NCI-H1930 (cell line): Measurements from ENCODE around the gene APC2.
"Not testable (repeated sequence)": the region's sequence is repeated elsewhere in the genome, so short reads cannot be mapped to it uniquely, and the experiment has no call there.

Experiments used
- DNase-seq, 2 experiments: peaks; one replicate each; lab custom pipeline; 2025; lab: John Stamatoyannopoulos, UW

APC2 gene

DNA sequence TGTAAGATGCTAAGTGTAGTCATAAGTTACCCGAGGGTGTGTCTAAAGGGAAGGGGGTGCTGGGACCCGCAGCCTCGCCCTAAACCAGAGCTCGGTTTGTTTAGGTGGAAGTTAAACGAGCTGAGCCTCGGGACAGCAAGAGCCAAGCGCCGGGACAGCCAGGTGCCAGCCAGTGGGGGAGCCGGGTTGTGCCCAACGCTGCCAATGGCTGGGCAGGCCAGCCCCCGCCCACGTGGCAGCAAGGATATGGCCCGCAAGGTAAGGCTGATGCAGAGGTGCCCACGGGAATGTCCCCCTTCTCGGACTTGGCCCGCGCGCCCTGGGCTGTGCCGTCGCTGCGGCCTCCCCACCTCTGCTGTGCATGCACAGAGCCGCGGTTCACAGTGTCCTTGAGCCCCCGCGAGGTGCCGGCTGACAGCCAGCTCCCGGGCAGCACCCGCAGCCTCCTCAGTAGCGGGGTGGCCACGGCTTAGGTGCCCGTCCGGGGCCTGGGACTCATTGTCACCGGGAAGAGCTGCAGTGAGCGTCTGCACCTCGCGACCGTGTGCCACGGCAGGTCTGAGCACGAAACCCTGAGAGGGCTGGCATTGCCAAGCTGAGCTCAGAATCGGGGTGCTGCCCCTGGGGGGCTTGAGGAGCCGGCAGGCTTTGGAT, 21.1 kb upstream of the APC2 start:
- DNase-seq: no peak

DNA sequence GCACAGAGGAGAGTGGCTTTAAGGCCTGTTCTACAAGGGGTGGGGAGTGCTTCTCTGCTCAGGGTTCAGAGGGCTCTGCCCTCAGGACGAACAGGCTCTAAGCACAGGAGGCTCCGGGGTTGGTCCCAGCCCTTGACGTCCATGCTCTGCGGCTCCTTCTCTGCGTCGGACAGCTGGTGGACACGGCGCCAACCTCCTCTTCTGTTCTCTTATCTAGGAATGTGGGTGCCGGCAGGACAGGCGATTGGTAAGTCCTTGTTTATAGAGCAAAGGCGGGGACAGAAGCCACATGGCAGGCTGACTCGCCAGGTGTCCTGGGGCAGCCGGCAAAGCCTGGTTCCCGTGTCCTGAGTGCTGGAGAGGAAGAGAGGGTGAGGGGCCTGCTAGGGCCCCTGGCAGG, 20.2 kb upstream of the APC2 start:
- DNase-seq: no peak

DNA sequence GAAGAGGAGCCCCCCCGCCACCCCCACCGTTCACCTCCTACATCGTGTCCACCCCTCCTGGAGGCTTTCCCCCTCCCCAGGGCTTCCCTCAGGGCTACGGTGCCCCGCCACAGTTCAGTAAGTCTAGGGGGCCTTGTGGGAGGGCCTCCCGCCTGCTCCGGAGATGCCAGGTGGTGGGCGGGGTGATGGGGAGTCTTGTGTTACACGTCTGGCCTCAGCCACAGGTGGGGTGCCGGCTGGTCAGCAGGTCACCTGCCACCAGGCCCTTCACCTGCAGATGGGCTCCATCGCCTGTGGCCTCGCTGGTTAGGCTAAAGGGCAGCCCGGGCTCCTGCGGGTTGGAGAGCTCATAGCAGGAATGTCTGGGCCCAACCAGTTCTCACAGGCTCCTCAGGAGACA, 19.7 kb upstream of the APC2 start:
- DNase-seq: no peak

DNA sequence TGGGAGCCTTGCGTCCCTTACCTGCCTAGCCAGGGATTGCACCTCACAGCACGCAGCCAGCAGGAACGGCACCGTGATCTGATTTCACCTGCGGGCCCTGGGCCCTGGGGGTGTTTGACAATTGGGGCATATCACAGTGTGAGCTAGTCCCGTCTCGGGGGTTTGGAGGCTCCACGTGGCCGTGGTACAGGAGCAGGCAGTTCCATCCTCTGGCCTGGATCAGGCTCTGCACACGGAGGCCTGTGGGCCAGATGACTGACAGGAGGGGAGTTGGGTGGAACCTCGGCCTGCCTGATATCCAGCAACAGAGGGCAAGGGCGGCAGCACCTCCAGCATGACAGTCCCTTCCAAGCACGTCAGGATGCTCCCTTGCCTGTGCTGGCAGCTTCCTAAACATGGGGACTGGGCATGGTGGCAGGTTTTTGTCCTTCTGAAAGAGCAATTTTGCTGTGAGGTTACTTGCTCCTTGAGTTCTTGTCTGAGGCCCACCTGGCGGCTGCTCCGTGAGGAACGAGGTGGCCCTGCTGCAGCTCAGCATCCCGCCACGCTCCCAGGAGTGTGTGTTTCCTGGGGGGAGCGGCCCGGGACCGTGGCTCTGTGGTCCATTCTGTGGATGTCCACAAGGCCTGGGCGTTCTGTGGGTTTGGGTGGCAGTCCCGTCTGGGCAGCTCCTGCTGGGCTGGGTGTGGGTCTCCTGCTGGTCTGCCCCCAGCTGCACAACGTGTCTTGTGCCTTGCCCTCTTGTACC, 18.0 kb upstream of the APC2 start:
- no peak for DNase-seq

DNA sequence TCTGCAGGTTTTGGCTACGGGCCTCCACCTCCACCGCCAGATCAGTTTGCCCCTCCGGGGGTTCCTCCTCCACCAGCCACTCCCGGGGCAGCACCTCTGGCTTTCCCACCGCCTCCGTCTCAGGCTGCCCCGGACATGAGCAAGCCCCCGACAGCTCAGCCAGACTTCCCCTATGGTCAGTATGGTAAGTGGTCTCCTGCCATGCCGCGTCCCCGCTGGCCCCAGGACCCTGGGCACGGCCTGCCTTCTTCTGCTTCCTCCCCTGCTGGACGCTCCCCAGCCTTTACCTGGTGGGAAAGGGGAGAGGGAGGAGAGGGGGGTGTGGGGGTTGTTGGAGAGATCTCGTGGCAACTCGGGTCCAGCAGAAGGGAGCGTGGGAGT, 17.4 kb upstream of the APC2 start:
- no peak for DNase-seq

DNA sequence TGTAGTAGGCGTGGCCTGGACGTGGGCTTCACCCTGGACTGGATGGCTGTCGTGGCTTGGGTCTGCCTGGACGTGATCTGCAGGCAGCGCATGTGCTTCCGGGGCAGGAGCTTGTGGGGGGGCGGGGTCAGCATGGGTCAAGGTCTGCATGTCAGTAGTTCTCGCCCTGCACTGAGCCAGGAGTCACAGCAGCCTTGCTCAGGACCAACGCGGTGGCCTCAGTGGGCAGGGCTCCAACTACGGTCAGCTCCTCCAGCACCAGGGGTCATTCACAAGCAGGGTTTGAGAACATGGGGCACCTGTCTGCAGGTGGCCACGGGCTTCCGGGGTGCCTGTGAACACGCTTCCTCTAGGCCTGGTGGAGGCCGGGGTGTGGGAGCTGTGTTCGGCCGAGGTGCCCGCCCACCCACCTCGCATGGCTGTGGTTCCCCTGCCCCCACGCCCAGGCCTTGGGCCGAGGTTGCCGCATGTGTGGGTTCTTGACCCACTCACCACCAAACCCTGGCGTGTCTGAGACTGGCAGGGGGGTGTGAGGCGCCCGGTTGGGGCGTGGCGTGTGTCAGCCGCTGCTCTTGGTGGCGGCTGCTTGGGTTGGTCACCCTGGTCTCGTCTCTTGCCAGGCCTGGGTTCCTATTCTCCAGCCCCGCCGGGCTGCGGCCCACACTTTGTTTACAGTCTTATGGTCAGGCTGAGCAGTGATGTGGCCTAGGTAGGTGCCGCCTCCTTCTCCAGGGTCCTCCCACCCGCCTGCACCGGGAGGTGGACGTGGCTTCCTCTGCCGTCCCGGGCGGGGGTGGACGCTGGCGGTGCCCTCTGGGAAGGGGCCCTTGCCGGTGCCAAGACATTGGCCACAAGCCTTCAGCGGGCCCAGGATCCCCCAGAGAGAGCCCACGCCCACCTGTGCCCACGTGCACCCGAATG, 16.5 kb upstream of the APC2 start:
- DNase-seq: no peak

DNA sequence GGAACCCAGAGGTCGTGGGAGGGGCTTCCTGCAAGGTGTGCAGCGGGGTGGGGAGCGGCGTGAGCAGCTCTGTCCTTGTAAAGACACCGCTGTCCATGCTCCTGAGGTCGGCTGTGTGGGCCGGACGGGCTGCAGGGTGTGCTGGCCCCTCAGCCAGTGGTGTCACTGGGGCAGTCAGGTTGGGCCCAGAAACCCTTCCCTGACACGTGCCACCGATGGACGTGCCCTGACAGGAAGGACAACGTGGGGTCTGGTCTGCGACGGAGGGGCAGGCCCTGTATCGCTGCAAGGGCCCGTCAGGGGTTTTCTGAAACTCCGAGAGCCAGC, 15.9 kb upstream of the APC2 start:
- DNase-seq: no peak

DNA sequence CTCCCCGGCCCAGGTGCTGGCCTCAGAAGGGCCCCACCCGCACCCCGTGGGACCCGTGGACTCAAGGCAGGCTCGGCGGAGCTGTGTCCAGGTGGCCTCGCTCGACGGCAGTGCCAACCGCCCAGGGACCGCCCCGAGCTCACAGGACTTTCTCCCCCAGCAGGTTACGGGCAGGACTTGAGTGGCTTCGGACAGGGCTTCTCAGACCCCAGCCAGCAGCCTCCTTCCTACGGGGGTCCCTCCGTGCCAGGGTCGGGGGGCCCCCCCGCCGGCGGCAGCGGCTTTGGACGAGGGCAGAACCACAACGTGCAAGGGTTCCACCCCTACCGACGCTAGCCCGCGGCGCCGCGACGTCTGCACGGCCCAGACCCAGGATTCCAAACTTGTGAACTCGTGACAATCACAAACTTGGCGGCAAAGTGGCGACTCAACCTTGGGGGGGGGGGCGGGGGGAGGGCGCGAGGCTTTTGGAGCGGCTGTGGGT, 15.3 kb upstream of the APC2 start:
- DNase-seq: no peak

DNA sequence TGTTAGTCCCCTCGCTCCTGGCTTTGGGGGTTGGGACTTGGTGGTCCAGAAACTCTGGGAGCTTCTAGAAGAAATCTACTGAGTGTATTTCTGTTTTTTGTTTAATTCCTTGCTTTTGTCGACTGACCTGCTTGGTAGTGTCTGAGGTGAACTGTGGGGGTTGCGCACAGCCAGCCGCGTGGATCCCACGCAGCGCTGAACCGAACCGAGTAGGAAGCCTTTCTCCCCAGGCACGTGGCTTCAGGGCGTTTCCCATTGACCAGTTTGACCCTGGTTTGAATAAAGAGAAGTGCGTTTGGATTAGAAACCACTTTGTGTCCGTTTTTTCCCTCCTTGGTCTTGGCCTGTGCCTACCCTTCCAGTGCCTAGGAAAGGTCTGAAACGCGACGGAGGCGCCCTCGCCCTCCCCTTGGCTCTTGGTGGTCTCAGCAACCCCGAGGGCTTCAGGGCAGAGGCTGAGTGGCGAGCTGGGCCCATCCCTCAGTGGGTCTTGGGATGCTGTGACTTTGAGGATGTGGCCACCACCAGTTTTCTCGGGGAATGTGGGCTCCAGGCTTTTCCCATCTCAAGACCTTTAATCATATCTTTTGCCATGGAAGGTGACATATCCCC, 14.4 kb upstream of the APC2 start:
- no peak for DNase-seq

DNA sequence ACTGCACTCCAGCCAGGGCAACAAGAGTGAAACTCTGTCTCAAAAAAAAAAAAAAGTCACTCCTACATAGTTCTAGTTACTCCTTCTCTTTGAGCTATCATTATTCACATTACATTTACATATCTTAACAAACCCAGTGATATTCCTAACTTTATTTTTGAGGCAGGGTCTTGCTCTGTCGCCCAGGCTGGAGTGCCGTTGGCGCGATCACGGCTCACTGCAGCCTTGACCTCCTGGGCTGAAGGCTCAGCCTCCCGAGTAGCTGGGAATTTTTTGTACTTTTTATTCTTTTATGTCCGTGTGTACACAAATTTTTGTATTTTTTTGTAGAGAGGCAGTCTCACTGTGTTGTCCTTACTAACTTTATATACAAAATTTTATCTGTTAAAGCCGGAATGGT, 12.3 kb upstream of the APC2 start:
- DNase-seq: no peak

DNA sequence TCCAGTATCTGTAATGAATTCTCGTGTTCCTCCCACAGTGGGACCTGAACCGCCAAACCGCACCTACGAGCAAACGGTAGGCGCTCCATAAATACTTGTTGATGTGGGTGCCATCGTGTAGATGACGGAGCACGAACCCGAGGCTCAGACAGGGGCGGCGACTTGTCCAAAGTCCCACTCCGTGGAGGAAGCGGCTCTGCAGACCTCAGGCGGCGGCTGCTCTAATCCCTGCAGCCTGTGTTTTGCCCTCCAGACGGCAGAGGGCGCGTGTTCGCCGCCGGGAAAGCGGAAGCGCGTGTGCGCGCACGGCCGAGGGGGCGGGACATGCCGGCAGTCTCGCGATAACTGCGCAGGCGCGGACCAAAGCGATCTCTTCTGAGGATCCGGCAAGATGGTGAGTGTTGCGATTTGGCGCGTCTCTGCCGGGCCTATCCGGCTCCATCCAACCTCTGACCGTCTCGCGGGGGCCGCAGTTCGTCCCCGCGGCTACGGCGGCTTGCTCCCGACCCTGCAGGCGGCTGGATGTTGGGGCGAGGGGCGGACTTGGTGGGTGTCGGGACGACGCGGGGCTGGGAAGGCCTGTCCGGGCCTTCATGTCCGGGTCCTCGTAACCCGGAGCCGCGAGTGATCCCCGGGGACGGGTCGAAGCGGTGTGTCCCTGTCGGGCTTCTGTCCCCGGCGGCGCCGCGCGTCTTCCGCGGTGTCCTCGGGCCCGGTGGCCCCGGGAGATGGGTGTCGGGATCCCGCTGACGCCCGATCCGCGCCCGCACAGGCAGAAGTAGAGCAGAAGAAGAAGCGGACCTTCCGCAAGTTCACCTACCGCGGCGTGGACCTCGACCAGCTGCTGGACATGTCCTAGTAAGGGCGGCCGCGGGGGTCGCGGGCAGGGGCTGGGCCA, 11.6 kb upstream of the APC2 start, which contains the start of gene RPS15:
RPS15 (plus strand) TSS at position 362 of the 898 bp plus-strand sequence; CDS start at position 392, 30 bp downstream.
- DNase-seq: peak; percentile 82 to 91

DNA sequence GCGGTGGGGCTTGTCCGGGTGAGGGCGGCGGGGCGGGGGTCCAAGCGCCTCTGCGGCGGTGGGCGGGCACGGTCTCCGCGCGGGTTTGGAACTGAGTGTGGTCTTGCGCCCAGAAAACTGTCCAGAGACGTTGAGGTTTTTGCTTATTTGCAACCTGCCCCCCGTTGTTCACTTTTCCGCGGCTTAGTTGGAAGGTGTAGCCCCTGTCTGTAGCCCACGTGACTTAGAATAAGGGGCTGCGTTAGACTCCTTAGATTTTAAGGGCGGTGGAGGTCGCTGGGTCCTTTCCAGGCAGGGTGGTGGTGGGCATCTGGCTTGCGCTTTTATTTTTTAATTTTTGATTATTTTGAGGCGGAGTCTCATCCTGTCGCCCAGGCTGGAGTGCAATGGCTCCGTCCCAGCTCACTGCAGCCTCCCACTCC, 11.0 kb upstream of the APC2 start:
- no peak for DNase-seq

DNA sequence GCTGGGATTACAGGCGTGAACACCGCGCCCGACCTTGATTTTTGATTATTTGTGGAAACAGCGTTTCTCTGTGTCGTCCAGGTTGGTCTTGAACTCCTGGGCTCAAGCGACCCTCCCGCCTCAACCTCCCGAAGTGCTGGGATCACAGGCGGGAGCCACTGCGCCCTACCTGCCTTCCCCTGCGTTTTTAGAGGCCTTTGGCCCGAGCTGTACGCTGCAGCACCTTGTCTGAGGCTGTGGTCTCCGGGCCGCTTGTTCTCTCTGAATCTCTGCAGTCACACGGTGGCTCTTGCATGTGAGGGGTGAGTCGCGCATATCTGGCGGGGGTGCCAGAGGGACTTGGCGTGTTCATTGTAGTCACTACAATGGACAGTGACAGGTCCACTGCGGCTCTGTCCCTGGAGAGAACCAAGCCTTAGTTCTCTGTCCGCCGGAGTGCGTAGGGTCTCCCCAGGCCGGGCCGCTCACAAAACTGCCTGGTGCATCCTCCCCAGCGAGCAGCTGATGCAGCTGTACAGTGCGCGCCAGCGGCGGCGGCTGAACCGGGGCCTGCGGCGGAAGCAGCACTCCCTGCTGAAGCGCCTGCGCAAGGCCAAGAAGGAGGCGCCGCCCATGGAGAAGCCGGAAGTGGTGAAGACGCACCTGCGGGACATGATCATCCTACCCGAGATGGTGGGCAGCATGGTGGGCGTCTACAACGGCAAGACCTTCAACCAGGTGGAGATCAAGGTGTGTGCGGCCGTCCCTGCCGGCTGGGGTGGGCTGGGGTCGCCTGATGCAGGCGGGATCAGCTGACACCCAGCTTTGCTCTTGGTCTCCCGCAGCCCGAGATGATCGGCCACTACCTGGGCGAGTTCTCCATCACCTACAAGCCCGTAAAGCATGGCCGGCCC, 10.2 kb upstream of the APC2 start:
- not testable (repeated sequence) for DNase-seq

DNA sequence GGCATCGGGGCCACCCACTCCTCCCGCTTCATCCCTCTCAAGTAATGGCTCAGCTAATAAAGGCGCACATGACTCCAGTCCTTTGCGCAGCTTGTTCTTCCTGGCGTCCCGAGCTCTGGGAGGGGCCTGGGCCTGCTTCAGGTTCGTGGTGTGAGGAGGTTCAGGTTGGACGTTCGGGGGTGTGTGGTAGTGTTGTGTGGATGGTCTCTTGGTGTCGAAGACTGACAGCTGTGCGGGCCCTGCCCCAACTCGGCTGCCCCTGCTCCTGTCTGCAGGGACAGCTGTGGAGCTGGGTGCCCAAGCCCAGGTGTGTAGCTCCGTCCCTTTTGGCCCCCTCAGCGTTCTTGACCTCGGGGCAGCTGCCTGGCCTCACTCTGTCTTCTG, 9.5 kb upstream of the APC2 start:
- DNase-seq: no peak

DNA sequence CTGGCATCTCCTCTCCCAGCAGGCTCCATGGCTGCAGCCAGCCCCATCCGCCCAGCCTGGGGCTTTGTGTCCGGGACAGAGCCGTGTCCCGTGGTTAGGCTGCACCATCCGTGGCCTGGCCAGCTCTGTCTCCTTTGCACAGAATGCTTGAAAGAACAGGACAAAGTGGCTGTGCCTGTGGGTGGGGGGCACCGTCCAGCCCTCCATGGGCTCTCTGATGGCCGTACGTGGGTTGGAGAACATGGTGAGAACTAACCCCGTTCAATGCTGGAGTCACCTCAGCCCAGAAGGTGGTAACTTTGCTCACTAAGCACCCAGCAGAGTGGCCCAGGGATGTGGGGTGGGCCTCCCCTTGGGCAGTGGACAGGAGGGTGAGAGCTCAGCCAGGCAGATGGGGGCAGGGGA, 8.9 kb upstream of the APC2 start:
- DNase-seq: no peak

DNA sequence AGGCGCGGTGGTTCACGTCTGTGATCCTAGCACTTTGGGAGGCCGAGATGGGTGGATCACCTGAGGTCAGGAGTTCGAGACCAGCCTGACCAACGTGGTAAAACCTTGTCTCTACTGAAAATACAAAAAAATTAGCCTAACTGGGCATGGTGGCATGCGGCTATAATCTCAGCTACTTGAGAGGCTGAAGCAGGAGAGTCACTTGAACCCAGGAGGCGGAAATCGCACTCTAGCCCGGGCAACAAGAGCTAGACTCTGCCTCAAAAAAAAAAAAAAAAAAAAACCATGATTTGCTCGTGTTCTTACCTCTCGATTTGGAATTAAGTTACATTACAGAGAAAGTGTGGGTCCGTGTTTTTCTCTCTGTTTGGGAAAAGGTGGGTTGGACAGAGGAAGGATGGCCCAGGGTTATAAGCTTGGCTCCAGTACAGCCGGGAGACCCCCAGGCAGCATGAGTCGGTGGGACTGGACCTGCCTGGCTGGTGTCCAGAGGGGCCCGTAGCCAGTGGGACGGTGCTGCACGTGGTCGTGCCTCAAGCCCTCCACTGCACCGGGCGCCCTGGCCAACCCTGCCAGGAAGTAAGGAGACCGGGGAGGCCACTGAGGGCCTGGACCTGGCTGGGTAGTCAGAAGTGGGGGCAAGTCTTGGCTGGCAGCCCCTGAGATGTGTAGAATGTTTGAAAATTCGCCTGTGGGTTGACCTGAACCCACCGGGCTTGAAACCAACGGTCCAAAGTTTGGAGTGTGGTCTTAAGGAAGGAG, 8.1 kb upstream of the APC2 start:
- DNase-seq: no peak

DNA sequence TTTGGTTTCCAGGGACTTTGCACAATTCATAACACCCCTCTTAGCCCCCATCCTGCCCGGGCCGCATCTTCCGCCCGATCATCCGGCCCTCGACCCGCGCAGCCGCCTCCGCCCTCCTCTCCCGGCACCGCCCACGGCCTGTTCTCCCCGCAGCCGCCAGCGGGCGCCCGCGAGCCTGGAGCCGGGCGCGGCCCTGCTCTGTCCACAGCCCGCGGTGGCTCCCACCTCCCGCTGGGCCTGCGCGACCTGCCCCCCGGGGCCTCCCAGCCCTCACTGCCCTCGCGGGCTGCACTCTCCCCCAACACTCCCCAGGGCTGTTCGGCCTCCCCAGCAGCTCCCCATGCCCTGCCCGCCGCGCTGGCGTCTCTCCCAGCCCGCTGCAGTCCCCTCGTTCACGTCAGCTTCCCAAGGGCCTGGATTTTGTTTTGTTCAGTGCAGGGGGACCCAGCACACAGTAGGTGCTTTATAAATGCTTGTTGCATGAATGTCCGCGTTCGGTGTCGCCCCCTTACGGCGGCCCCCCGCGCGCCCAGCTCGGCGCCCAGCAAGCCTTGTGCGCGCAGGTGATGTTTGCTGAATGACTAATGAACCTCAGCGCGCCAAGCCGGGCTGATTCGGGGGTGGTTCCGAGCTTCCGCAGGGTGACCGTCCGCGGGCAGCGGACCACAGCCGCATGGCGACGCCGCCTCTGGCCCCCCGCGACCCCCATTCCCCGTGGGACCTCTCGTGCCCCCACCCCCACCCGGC, 4.6 kb upstream of the APC2 start:
- DNase-seq: peak in 1 of 2 experiments; percentile 61

DNA sequence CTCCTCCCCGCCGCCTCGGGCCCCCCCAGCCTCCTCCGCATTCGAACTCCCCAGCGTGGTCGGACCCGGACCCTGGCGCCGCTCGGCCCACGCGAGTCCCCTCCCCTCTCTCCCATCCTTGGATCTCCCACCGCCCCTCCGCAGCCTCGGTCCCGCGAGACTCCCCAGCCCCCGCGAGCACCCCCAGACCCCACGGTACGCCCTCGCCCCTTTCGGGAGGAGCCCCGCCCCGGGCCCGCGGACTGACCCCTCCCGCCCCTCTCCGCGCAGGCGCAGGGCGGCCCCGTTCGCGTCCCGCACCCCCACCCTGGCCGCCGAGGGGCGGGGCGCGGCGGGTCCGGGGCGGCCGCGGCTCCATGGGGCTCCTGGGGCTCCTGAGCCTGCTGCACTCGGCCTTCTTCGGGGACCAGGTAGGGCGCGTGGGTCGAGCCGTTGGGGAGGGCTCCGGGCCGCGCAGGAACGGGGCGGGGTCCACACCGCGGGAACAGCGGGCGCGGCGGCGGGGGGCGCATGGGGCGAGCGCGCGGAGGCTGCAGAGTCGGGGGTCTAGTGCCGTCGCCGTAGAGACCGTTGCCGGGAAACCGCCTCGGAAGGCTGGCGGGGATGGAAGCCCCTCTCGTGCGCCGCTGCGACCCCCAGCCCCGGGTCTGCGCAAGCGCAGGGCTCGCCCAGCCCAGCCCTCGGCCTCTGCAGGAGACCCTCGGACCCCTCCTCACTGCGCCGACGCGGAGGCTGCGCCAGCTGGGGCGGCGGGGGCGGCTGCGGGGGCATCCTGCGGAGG, 3.8 kb upstream of the APC2 start:
- DNase-seq: peak in 1 of 2 experiments; percentile 73
